Measurements from ENCODE around the gene IRAK2.
"Not testable (repeated sequence)": the region's sequence is repeated elsewhere in the genome, so short reads cannot be mapped to it uniquely, and the experiment has no call there.

Gene IRAK2

DNA sequence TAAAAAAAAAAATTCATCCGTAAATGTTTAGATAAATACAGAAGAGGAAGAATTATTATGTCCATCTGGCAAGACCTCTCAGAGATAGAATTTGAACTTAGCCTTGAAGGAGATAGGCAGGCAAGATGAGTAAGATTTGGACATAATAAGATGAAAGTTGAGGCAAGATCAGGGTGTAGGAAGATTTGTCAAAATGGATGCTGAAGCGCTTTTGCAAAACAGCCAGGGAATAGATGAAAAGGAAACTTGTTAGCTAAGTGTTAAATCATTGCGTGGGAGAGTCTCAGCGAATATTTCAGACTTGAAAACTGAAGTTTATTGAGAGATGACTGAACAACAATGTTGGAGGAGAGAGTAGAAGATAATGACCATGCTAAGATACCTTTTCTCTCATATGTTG, 42.0 kb upstream of the IRAK2 start:
- H3K4me3 ChIP-seq (ENCODE audit: low read depth, low read length), result no peak overlapping the region
- DNase-seq (ENCODE audit: low read depth), result no peak
- TF ChIP-seq, protein P1, sequence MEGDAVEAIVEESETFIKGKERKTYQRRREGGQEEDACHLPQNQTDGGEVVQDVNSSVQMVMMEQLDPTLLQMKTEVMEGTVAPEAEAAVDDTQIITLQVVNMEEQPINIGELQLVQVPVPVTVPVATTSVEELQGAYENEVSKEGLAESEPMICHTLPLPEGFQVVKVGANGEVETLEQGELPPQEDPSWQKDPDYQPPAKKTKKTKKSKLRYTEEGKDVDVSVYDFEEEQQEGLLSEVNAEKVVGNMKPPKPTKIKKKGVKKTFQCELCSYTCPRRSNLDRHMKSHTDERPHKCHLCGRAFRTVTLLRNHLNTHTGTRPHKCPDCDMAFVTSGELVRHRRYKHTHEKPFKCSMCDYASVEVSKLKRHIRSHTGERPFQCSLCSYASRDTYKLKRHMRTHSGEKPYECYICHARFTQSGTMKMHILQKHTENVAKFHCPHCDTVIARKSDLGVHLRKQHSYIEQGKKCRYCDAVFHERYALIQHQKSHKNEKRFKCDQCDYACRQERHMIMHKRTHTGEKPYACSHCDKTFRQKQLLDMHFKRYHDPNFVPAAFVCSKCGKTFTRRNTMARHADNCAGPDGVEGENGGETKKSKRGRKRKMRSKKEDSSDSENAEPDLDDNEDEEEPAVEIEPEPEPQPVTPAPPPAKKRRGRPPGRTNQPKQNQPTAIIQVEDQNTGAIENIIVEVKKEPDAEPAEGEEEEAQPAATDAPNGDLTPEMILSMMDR (IDR thresholded peaks at IDR 0.05; ENCODE audit: insufficient read depth, low read depth, low read length, missing control alignments), result no peak

DNA sequence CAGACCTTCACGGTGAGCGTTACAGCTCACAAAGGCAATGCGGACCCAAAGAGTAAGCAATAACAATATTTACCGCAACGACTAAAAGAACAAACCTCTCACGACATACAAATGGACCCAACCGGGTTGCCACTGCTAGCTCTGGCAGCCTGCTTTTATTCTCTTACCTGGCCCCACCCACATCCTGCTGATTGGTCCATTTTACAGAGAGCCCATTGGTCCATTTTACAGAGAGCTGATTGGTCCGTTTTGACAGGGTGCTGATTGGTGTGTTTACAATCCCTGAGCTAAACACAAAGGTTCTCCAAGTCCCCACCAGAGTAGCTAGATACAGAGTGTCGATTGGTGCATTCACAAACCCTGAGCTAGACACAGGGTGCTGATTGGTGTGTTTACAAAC, 28.8 kb upstream of the IRAK2 start:
- not testable (repeated sequence) for H3K4me3 ChIP-seq (ENCODE audit: low read depth, low read length); DNase-seq (ENCODE audit: low read depth)

DNA sequence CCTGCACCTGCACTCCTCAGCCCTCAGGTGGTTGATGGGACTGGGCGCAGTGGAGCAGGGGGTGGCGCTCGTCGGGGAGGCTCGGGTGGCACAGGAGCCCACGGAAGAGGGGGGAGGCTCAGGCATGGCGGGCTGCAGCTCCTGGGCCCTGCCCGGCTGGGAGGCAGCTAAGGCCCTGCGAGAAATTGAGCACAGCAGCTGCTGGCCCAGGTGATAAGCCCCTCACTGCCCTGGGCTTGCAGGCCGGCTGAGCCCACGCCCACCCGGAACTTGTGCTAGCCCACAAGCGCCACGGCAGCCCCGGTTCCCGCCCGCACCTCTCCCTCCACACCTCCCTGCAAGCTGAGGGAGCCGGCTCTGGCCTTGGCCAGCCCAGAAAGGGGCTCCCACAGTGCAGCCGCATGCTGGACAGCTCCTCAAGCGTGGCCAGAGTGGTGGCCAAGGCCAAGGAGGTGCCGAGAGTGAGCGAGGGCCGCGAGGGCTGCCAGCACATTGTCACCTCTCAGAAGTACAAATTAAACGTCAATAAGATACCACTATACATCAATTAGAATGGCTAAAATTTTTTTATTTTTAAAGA, 28.2 kb upstream of the IRAK2 start:
- TF ChIP-seq, protein P1 (IDR thresholded peaks at IDR 0.05; ENCODE audit: insufficient read depth, low read depth, low read length, missing control alignments), result no peak
- DNase-seq (ENCODE audit: low read depth), result no peak
- no peak overlapping the region for H3K4me3 ChIP-seq (ENCODE audit: low read depth, low read length)

DNA sequence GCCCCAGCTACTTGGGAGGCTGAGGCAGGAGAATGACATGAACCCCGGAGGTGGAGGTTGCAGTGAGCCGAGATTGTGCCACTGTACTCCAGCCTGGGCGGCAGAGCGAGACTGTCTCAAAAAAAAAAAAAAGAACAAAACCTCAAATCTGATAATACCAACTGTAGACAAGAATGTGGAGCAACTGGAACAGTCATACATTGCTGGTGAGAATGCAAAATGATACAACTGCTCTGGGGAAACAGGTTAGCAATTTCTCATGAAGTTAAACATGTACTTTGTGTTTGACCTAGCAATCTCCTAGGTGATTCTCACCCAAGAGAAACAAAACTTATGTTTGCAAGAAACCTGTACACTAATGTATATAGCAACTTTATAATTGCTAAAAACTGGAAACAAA, 27.5 kb upstream of the IRAK2 start:
- DNase-seq (ENCODE audit: low read depth), result no peak
- TF ChIP-seq, protein P1 (IDR thresholded peaks at IDR 0.05; ENCODE audit: insufficient read depth, low read depth, low read length, missing control alignments), result no peak
- H3K4me3 ChIP-seq (ENCODE audit: low read depth, low read length), result no peak overlapping the region

DNA sequence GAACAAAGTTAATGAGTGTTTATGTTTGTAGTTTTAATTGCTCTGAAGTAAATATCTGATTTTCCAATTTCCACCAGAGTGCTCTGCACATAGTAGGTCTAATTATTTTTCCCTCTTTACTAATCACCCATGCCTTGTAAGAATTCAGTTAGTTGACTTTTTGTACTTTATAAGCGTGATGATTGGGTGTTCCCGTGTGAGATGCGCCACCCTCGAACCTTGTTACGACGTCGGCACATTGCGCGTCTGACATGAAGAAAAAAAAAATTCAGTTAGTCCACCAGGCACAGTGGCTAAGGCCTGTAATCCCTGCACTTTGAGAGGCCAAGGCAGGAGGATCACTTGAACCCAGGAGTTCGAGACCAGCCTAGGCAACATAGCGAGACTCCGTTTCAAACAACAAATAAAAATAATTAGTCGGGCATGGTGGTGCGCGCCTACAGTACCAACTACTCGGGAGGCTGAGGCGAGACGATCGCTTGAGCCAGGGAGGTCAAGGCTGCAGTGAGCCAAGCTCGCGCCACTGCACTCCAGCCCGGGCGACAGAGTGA, 23.6 kb upstream of the IRAK2 start:
- H3K4me3 ChIP-seq (ENCODE audit: low read depth, low read length), result peak overlapping the region; percentile 69
- no peak for DNase-seq (ENCODE audit: low read depth)
- TF ChIP-seq, protein P1 (IDR thresholded peaks at IDR 0.05; ENCODE audit: insufficient read depth, low read depth, low read length, missing control alignments), result no peak

DNA sequence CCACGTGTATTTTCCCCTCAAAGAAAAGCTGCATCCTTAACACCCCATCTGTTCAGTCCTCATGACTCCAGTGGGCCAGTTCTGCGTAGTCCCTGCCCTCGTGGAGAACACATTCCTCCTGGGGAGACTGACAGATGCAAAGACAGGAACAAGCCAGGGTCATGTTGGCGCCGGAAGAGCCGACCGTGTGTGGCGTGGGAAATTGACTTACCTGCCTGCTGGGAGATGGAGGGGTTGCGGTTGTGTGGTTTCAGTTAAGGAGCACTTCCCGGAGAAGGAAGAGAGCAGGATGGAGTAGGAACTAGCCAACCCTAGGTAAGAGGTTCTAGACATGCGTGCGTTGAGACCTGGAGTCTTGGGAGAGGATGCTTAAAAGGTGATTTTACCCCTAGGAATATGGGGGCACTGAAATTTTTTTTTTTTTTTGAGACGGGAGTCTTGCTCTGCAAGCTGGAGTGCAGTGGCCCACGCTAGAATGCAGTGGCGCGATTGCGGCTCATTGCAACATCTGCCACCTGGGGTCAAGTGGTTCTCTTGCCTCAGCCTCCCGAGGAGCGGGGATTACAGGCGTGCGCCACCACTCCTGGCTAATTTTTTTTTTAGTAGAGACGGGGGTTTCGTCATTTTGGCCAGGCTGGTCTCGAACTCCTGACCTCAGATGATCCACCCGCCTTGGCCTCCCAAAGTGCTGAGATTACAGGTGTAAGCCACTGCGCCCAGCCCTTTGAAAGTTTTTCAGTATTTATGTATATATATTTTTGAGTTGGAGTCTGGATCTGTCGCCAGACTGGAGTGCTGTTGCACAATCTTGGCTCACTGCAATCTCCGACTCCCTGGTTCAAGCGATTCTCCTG, 21.8 kb upstream of the IRAK2 start:
- TF ChIP-seq, protein P1 (IDR thresholded peaks at IDR 0.05; ENCODE audit: insufficient read depth, low read depth, low read length, missing control alignments), result no peak
- H3K4me3 ChIP-seq (ENCODE audit: low read depth, low read length), result peak overlapping the region; percentile 69
- DNase-seq (ENCODE audit: low read depth), result peak; percentile 61

DNA sequence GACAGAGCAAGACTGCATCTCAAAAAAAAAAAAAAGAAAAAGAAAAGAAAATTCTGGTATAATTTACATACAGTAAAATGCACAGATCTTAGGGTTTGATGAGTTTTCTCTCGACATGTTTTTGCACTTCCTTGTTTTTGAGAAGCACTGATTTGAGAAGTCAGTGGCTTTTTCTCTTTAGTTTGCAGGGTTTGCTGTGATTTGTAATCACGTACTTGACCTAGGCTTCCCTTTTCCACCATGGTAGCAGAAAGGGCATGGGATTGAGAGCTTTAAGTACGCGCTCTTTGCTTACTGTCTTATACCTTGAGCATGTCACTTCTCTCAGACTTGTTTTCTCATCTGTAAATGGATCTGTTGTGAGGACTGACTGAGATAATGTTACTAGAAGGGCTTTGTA, 19.0 kb upstream of the IRAK2 start:
- TF ChIP-seq, protein P1 (IDR thresholded peaks at IDR 0.05; ENCODE audit: insufficient read depth, low read depth, low read length, missing control alignments), result no peak
- no peak overlapping the region for H3K4me3 ChIP-seq (ENCODE audit: low read depth, low read length)
- no peak for DNase-seq (ENCODE audit: low read depth)
